Brain pericyte (primary cell): ENCODE results near the gene MYBBP1A.

Source experiments
- DNase-seq: peaks from one replicate; pipeline ENCODE4 v3.0.0-alpha.2; 2012; ENCODE audit warnings: low read depth, low spot score

The MYBBP1A gene

DNA sequence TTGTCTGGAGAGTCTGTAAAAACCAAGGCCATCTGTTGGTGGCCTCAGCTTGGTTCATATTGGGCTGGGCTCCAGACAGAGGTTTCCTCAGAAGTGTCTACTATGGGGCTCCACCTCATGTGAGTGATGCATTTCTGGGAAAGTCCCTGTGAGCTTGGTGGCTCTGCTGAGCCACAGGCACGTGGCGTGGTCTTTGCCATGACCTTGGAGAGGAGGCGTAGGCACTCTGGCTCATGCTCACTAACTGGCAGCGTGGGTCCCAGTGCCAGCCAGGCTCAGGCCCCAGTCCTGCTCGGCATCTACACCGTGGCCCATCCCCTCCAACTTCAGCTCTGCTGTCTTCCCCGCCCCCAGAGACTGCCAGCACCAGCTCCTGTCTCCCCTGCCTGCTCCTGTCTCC, 18.5 kb upstream of the MYBBP1A start:
- DNase-seq = no peak

- no peak for DNase-seq
These were observed 17.9 kb upstream of the MYBBP1A start for GRCh38 chr17:4573115-4573514.

DNA sequence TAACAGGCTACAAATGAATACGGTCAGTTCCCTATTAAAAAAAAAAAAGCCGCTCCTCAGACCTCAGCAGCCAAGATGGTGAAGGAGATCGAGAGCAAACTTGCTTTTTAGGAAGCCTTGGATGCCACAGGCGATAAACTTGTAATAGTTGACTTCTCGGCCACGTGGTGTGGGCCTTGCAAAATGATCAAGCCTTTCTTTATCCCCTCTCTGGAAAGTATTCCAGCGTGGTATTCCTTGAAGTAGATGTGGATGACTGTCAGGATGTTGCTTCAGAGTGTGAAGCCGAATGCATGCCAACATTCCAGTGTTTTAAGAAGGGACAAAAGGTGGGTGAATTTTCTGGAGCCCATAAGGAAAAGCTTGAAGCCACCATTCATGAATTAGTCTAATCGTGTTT, 16.9 kb upstream of the MYBBP1A start:
- DNase-seq = no peak

DNA sequence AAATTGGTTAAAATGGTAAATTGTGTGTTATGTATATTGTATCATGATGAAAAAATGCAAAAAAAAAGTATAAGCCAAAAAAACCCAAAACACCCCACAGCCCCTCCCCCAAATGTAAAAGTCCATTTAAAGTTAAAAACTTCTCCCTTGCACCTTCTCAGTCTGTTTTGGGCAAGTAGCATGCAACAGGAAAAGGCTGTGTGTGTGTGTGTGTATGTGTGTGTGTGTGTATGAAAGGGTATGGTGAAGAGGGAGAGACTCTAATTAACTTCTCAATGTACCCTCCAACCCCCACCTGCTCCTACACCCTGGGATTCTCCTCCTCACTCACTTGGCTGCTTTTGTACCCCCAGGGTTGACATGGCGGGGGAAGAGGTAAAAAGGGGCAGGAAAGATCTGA, 14.4 kb upstream of the MYBBP1A start:
- DNase-seq = no peak

- no peak for DNase-seq
These were observed 11.6 kb upstream of the MYBBP1A start for GRCh38 chr17:4566785-4567184.

DNA sequence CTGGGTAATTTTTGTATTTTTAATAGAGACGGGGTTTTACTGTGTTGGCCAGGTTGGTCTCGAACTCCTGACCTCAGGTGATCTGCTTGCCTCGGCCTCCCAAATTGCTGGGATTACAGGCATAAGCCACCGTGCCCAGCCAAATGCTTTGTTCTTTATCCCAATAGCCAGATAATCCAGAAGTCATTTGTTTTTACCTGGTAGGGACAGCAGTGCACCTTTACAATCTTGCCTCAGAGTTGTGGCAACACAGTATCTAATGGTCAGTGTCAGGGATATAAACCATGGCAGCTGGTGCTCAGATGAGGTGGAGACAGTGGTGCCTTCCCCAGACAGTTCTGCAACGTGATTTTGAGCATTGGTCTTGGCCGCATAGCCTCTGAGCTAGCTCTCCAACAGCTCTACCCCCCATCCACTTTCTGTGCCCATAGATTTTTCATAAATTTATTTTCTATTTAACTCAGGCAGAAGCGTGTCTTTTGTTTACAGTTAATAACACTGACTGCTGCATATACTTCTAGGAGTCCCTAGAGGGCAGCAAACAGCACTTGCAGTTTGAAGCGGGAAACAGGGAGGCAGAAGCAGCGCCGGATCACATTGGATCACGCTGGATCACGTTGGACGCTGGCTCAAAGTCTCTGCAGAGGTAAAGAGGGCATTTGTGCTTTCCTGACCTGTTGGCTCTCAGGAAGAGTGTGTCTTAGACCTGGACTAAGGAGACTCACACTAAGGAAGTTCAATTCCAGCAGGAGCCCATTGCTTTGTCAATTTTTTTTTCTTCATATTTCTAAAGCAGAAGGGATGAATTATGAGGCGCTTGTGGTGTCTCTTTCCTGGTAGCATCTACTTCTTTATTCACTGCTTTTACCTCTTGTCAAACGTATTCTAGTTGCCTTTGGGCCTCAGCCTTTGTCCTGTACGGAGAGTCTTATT, 10.3 kb upstream of the MYBBP1A start:
- DNase-seq = no peak

- DNase-seq = no peak
These were observed 7.1 kb upstream of the MYBBP1A start for GRCh38 chr17:4562015-4562969.

DNA sequence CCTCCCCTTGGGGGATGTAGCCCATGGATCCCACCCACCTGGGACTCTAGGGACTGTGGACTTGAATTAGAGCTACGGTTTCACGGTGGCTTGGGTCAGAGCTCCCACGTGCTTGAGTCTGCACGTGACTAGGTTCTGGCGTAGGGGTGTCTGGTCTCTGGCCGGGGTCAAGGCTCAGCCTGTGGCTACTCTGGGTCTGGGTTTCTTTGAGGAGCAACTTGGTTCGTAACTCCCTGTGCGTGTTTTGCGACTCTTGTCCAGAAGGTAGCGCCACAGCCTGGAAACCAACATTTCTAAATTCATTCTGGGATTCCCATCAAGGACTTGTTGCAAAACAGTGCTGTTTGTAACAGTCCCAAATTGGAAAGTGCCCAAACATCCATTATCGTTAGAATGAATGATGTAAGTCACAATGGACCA, 5.7 kb upstream of the MYBBP1A start:
- DNase-seq = no peak

DNA sequence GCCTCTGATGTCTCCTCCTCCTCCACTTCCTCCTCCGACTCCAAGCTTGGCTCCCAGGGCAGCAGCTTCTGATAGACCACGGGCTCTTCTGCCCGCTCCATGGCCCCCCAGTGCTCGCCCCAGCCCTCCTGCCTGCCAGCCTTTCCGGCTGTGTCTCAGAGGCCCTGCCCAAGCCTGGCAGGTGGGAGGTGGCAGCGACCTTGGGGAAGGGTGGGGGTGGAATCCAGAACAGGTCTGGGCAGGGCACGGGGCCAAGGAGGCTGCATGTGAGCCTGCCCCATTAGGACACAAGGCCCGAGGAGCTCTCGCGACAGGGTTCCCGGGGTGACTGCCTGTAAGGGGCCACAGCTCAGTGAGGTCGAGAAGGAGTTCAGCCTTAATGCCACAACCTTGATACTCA, 5.2 kb upstream of the MYBBP1A start, which contains the start of gene GGT6:
Gene GGT6 (minus strand): TSS at position 157 of the 400 bp plus-strand sequence. CDS start 56 bp downstream, at position 101.
- DNase-seq = no peak

GRCh38 chr17:4559966-4560365, 4.8 kb upstream of the MYBBP1A start:
- no peak for DNase-seq

GRCh38 chr17:4559139-4559791, 4.1 kb upstream of the MYBBP1A start:
- DNase-seq = no peak

GRCh38 chr17:4558347-4558971, 3.3 kb upstream of the MYBBP1A start:
- DNase-seq = no peak

GRCh38 chr17:4557626-4558346, 2.6 kb upstream of the MYBBP1A start:
- DNase-seq = no peak

DNA sequence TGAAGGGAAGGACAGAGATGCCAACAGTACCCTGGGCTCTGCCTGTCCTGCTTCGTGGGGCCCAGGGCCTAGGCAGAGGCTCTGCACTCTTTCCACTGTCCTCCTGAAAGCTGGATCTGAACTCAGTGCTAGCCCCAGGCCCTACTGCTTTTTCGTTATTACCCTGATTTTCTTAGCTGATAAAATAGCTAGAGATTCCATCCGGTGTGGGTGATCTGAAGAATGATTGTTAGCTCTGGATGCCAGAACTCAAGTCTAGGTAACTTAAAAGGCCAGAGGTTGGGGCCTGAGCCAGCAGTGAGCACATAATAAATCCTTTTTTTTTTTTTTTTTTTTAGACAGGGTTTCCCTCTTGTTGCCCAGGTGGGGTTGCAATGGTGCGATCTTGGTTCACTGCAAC, 1.8 kb upstream of the MYBBP1A start:
- no peak for DNase-seq

- no peak for DNase-seq
These were observed 932 bp upstream of the MYBBP1A start for GRCh38 chr17:4555873-4556759.

DNA sequence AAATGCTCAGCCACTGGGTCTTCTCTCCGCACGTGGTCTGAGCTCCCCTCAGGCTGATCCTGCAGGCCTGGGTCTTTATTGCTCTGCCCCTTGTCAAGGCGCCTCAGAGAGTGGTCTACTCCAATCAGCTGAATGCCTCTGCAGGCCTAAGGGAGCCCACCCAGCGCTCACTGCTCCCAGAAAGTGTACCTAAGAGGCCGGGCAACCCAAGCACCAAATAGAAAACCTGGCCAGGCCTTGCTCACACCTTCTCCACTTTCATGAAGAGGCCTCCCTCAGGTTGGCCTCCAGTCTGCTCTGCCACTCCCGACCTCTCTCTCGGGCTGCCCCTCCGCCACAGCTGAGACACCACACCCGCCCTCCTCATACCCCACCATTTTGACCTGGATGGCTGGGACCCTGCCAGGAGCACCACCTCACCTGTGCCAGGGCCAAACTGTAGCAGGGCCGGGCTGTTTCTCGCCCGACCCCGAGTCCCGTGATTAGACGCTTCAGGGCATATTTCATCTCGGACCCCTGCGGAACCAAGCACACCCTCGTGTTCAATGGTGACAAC, 665 bp downstream of the MYBBP1A start:
- no peak for DNase-seq

DNA sequence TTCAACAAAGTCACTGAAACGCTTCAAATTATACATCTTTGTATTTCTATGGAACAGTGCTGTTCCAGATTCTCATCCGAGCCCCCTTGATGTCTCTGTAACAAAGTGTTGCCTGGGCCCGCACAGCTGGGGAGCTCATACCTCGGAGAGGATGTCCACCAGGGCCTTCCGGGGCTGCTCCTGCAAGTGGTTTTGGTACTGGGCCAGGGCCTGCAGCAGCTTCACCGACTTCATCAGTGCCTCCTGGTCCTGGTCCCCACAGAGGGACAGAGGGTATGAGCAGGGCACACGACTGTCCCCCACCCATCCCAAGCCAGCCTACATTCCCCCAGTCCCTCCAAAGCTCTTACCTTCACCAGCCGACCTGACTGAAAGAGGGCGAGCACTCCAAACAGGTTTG, 1.5 kb downstream of the MYBBP1A start:
- DNase-seq = no peak

GRCh38 chr17:4551796-4552525, 3.2 kb downstream of the MYBBP1A start:
- no peak for DNase-seq

GRCh38 chr17:4551141-4551540, 4.0 kb downstream of the MYBBP1A start:
- DNase-seq = no peak
